Esophagus squamous epithelium (tissue), 5 donors: ENCODE results near the gene RDM1. TPM values are rescaled to one million over a fixed set of nuclear protein-coding genes. Genes with fewer than 3 reads are reported as not detected.

Source experiments
- DNase-seq: peaks from one replicate; lab custom pipeline; 2025; lab: John Stamatoyannopoulos, UW
- H3K27ac ChIP-seq, 4 donors: fragments of 200-600 bp; sonication (generic); one replicate each; pipeline ENCODE4 v1.5.1; 2016 to 2019; ENCODE audit warnings: mild to moderate bottlenecking in 1 of 4
- H3K27me3 ChIP-seq, 4 donors: fragments of 200-600 bp; sonication (generic); 1 replicate in 3 of 4; 2 replicates in 1 of 4; pipeline versions ENCODE4 v1.5.1 to v1.6.0; 2017 to 2021; ENCODE audit warnings: antibody characterized with exemption in 1 of 4
- H3K36me3 ChIP-seq, 3 donors: fragments of 200-600 bp; sonication (generic); one replicate each; pipeline ENCODE4 v1.5.1; 2016 to 2019
- H3K4me1 ChIP-seq, 3 donors: fragments of 200-600 bp; sonication (generic); one replicate each; pipeline ENCODE4 v1.5.1; 2017 to 2019
- H3K4me3 ChIP-seq, 4 donors: fragments of 200-600 bp; sonication (generic); 1 replicate in 3 of 4; 2 replicates in 1 of 4; pipeline ENCODE4 v1.5.1; 2016 to 2019; ENCODE audit warnings: mild to moderate bottlenecking in 2 of 4, moderate library complexity in 1 of 4
- H3K9me3 ChIP-seq, 3 donors: fragments of 200-600 bp; sonication (generic); one replicate each; pipeline ENCODE4 v1.5.1; 2016 to 2019
- POLR2A ChIP-seq, 4 donors: fragments of 450-650 bp; IDR thresholded peaks; one replicate each; pipeline ENCODE4 v1.6.1; 2017; ENCODE audit warnings: antibody characterized with exemption in 4 of 4, mild to moderate bottlenecking in 4 of 4, moderate library complexity in 3 of 4
- WGBS, 2 donors: methylation state at CpG; one replicate each; pipeline ENCODE4 v1.1.5; 2018; 5-methylcytosine and 5-hydroxymethylcytosine counted together
- intact Hi-C: fragments of 100-400 bp; cut with DNase I; formaldehyde crosslinking; loops from one replicate; pipeline ENCODE4 v1.15.0; 2022
- total RNA-seq, 4 donors: library from RNA; depleted of rRNA; stranded (reverse); fragments of >200 nt; gene quantifications; one replicate each; pipeline ENCODE4 v1.1.0, GENCODE V29; 2016
- TF ChIP-seq, protein P1 (sequence below), 6 experiments: fragments of 450-650 bp in 4 of 6; fragments of 200-600 bp in 2 of 6; sonication (generic) in 2 of 6; IDR thresholded peaks; one replicate each; pipeline ENCODE4 v1.5.1; 2016 to 2019; ENCODE audit warnings: antibody characterized with exemption in 6 of 6, mild to moderate bottlenecking in 4 of 6, moderate library complexity in 4 of 6
- donor health status: DM: yes; HTN: yes; CAD: no.

Gene RDM1
- total RNA-seq, 4 donors from 2014 or later: 0.38 to 4.0 (median 0.45) TPM

DNA sequence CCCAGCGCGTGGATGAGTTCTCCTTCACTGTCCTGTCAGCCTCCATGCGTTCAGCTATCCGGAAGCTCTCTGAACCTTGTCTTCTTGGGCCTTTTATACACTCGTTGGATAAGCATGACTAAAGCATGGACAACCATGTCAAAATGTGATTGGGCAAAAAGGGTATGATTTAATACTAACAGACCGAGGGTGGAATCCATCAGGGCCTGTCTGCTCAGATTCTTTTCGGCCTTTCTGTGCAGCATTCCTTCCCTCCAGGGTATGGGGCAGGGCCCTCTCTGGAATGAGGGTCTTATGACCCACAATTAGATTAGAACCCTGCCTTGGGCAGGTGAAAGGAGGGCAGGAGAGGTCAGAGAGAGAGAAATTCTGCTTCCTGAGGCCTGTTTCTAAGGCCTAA is 36.4 kb downstream of the RDM1 start:
- 86 to 91% methylated on average over 7 of the region's 7 CpGs for WGBS, 2 donors
- H3K4me3 ChIP-seq: no peak overlapping the region
- no peak for DNase-seq
- H3K27me3 ChIP-seq: peaks cover 0 to under 1% (median 0%) of the 10 kb centered on the region in 4 donors
- intact Hi-C loops: no loop called here
- no peaks in the 10 kb centered on the region for H3K36me3 ChIP-seq
- H3K9me3 ChIP-seq: no peaks in the 10 kb centered on the region
- H3K27ac ChIP-seq: no peak overlapping the region
- H3K4me1 ChIP-seq: peaks cover 0 to 8% (median 0%) of the 10 kb centered on the region in 3 donors
- TF ChIP-seq, protein P1, sequence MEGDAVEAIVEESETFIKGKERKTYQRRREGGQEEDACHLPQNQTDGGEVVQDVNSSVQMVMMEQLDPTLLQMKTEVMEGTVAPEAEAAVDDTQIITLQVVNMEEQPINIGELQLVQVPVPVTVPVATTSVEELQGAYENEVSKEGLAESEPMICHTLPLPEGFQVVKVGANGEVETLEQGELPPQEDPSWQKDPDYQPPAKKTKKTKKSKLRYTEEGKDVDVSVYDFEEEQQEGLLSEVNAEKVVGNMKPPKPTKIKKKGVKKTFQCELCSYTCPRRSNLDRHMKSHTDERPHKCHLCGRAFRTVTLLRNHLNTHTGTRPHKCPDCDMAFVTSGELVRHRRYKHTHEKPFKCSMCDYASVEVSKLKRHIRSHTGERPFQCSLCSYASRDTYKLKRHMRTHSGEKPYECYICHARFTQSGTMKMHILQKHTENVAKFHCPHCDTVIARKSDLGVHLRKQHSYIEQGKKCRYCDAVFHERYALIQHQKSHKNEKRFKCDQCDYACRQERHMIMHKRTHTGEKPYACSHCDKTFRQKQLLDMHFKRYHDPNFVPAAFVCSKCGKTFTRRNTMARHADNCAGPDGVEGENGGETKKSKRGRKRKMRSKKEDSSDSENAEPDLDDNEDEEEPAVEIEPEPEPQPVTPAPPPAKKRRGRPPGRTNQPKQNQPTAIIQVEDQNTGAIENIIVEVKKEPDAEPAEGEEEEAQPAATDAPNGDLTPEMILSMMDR (IDR thresholded peaks at IDR 0.05): no peak
- no peak for TF ChIP-seq POLR2A (IDR thresholded peaks at IDR 0.05)

DNA sequence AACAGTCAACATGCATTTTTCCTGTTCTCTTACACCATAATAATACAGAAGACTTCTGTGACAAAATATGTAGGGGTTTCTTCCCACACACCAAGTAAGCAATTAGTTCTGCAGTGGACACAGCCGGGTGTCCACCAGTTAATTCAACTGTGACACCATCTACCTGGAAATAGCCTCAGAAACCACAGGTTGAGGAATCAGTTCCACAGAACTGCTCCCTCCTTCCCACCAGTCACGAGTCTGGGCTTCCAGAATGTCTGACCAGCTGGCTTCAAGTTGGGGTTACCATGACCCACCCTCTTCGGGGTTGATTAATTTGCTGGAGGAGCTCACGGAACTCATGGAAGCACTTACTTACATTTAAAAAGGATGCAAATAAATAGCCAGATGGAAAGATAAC is 36.8 kb downstream of the RDM1 start:
- TF ChIP-seq, protein P1 (IDR thresholded peaks at IDR 0.05): no peak
- no peaks in the 10 kb centered on the region for H3K9me3 ChIP-seq

DNA sequence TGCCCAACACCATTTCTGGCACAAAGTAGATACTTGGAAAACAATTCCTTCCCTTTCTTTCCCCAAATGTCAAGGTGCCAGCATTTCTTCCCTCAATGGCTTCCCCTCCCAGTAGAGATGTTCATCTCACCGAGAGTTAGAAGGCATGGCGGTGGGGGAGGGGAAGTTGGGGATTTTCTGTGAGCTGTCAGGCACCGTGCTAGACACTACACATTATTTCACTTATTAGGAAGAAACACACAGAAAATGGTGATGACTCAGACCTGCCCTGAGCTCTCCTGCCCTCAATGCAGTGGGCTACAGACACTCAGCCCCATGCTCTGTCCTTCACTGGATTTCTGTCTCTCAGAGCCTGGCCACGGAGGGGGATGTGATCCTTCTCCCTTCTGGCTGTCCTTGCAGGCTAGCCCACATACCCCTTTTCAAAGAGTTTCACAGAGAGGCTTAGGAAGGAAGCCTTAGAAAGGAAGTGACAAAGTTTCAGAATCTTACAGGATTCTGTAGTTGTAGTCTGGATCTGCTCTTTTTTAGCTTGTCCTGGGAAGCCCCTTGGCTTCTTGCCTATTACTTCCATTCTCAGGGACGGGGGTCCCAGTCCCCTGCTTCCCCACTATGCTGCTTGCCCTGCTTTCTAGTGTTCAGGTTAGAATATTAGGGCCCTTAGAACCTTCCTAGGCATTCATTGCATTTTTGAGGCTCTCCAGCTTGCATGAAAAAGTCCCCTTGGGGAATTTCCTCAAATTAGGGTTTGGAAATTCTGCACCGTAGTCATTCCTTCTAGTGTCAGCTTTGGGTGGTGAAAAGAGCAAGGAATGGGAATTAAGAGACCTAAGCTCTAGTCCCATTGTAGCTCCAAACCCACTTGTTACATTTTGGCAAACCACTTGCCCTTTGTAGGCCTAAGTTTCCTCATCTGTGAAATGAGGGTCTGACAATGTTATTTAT is 38.2 kb downstream of the RDM1 start:
- peaks cover 0 to 8% (median 0%) of the 10 kb centered on the region in 3 donors for H3K4me1 ChIP-seq
- H3K4me3 ChIP-seq: no peak overlapping the region
- H3K27ac ChIP-seq: peak overlapping the region in 1 of 4 donors; percentile 3
- H3K9me3 ChIP-seq: no peaks in the 10 kb centered on the region
- no peak for TF ChIP-seq POLR2A (IDR thresholded peaks at IDR 0.05)
- TF ChIP-seq, protein P1 (IDR thresholded peaks at IDR 0.05): no peak
- no peaks in the 10 kb centered on the region for H3K27me3 ChIP-seq
- intact Hi-C loops: no loop called here
- 8 to 21% methylated on average over 5 to 6 of the region's 6 CpGs for WGBS, 2 donors
- DNase-seq: no peak
- no peaks in the 10 kb centered on the region for H3K36me3 ChIP-seq

More for the DNA sequence above, 36.8 kb downstream of the RDM1 start:
- Histone ChIP-seq H3K27me3 (no peaks in the 10 kb centered on the region), H3K36me3 (no peaks in the 10 kb centered on the region), H3K4me1 (peaks cover 0 to 8% (median 0%) of the 10 kb centered on the region in 3 donors), H3K27ac (no peak overlapping the region), H3K4me3 (no peak overlapping the region)
- intact Hi-C loops: no loop called here
- WGBS, 2 donors: 92 to 96% methylated on average over 4 of the region's 4 CpGs
- no peak for DNase-seq

GRCh38 chr17:35891269-35891668 is 39.3 kb downstream of the RDM1 start:
- Histone ChIP-seq H3K4me3 (no peak overlapping the region), H3K36me3 (no peaks in the 10 kb centered on the region), H3K27ac (no peak overlapping the region), H3K9me3 (no peaks in the 10 kb centered on the region), H3K27me3 (no peaks in the 10 kb centered on the region), H3K4me1 (peaks cover 0 to 8% (median 0%) of the 10 kb centered on the region in 3 donors)
- TF ChIP-seq POLR2A (IDR thresholded peaks at IDR 0.05): no peak
- TF ChIP-seq, protein P1 (IDR thresholded peaks at IDR 0.05): no peak
- 83 to 86% methylated on average over 4 of the region's 4 CpGs for WGBS, 2 donors
- intact Hi-C loops: no loop called here
- no peak for DNase-seq

- Histone ChIP-seq H3K27me3 (no peaks in the 10 kb centered on the region), H3K36me3 (no peaks in the 10 kb centered on the region), H3K4me3 (no peak overlapping the region), H3K9me3 (no peaks in the 10 kb centered on the region), H3K27ac (no peak overlapping the region), H3K4me1 (peaks cover 0 to 8% (median 0%) of the 10 kb centered on the region in 3 donors)
- WGBS, 2 donors: 65 to 68% methylated on average over 3 to 4 of the region's 4 CpGs
- no peak for DNase-seq
- intact Hi-C loops: no loop called here
- no peak for TF ChIP-seq POLR2A (IDR thresholded peaks at IDR 0.05)
- TF ChIP-seq, protein P1 (IDR thresholded peaks at IDR 0.05): no peak
Measured at GRCh38 chr17:35890774-35891155, 39.8 kb downstream of the RDM1 start.
